Adrenal gland (tissue), 5 donors: Measurements from ENCODE around the gene P3H2.

Experiments
- POLR2A ChIP-seq, 2 donors: fragments of 450-650 bp; IDR thresholded peaks; one replicate each; pipeline ENCODE4 v1.6.1; 2017; ENCODE audit warnings: antibody characterized with exemption in 2 of 2, mild to moderate bottlenecking in 2 of 2, moderate library complexity in 1 of 2
- TF ChIP-seq, protein P1 (sequence below), 6 experiments: fragments of 450-650 bp in 4 of 6; fragments of 200-600 bp in 2 of 6; sonication (generic) in 1 of 6; IDR thresholded peaks; 1 replicate in 5 of 6; 2 replicates in 1 of 6; pipeline versions ENCODE4 v1.5.1 to v1.8.0; 2016 to 2021; ENCODE audit warnings: antibody characterized with exemption in 6 of 6, mild to moderate bottlenecking in 2 of 6, moderate library complexity in 1 of 6
- donor health status: DM: no; HTN: no; CAD: no.

DNA sequence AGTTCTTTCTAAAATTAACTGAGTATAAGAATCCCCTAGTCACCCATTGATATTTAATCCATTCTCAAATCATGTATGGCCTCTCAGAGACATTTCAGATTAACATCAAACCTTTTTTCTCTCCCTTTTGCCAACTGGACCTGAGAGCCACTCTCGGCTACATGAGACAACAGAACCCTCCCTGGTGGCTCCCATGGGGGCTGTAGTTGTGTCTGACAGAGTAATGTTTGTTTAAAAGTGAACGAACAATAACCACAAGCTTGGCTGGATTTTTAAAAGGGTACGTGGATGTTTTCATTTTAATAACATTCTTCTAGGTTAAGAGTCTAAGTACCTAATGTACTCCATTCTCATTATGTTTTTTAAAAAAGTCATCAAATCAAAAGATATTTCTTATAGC lies 37.1 kb downstream of the P3H2 start:
- TF ChIP-seq, protein P1, sequence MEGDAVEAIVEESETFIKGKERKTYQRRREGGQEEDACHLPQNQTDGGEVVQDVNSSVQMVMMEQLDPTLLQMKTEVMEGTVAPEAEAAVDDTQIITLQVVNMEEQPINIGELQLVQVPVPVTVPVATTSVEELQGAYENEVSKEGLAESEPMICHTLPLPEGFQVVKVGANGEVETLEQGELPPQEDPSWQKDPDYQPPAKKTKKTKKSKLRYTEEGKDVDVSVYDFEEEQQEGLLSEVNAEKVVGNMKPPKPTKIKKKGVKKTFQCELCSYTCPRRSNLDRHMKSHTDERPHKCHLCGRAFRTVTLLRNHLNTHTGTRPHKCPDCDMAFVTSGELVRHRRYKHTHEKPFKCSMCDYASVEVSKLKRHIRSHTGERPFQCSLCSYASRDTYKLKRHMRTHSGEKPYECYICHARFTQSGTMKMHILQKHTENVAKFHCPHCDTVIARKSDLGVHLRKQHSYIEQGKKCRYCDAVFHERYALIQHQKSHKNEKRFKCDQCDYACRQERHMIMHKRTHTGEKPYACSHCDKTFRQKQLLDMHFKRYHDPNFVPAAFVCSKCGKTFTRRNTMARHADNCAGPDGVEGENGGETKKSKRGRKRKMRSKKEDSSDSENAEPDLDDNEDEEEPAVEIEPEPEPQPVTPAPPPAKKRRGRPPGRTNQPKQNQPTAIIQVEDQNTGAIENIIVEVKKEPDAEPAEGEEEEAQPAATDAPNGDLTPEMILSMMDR (IDR thresholded peaks at IDR 0.05) = no peak
- no peak for TF ChIP-seq POLR2A (IDR thresholded peaks at IDR 0.05)
